Body of pancreas (tissue), 4 donors: ENCODE data around the gene PCDHGA11. TPM values are rescaled to one million over a fixed set of nuclear protein-coding genes. Genes with fewer than 3 reads are reported as not detected.

Experiments used
- ATAC-seq: fragments of 150-250 bp; one replicate; pipeline ENCODE4 v1.9.1; 2016
- DNase-seq, 4 donors: peaks; one replicate each; pipeline ENCODE4 v3.0.0-alpha.2; 2019
- H3K27ac ChIP-seq, 4 donors: fragments of 200-600 bp; sonication (generic); 1 replicate in 3 of 4; 2 replicates in 1 of 4; pipeline versions ENCODE4 v1.5.1 to v1.6.1; 2016 to 2019; ENCODE audit warnings: mild to moderate bottlenecking in 1 of 4, mixed read lengths in 1 of 4, moderate library complexity in 1 of 4
- H3K27me3 ChIP-seq, 2 donors: fragments of 200-600 bp; sonication (generic); one replicate each; pipeline ENCODE4 v1.6.0; 2016; ENCODE audit warnings: mild to moderate bottlenecking in 1 of 2
- H3K36me3 ChIP-seq, 2 donors: fragments of 200-600 bp; sonication (generic); replicated peaks in 1 of 2; 2 replicates each; pipeline ENCODE4 v1.5.1; 2016; ENCODE audit warnings: low read depth in 2 of 2; ENCODE audit not compliant: insufficient read depth in 1 of 2
- H3K4me1 ChIP-seq: fragments of 200-600 bp; sonication (generic); one replicate; pipeline ENCODE4 v1.6.0; 2016
- H3K4me3 ChIP-seq, 2 donors: fragments of 200-600 bp; sonication (generic); 1 replicate in 1 of 2; 2 replicates in 1 of 2; pipeline ENCODE4 v1.5.1; 2016 to 2019
- H3K9me3 ChIP-seq, 3 donors: fragments of 200-600 bp; sonication (generic); 1 replicate in 2 of 3; 2 replicates in 1 of 3; pipeline ENCODE4 v1.5.1; 2016
- CTCF ChIP-seq, 7 experiments: fragments of 450-650 bp in 4 of 7; fragments of 200-600 bp in 3 of 7; sonication (generic) in 3 of 7; IDR thresholded peaks; one replicate each; pipeline ENCODE4 v1.5.1; 2016 to 2019; ENCODE audit warnings: antibody characterized with exemption in 7 of 7
- POLR2A ChIP-seq, 3 donors: fragments of 450-650 bp; IDR thresholded peaks; one replicate each; pipeline ENCODE4 v1.6.1; 2016; ENCODE audit warnings: antibody characterized with exemption in 3 of 3, mild to moderate bottlenecking in 2 of 3
- WGBS, 2 donors: methylation state at CpG; one replicate each; pipeline ENCODE4 v1.1.5; 2017; 5-methylcytosine and 5-hydroxymethylcytosine counted together
- intact Hi-C: fragments of 100-400 bp; cut with DNase I; formaldehyde crosslinking; loops from one replicate; pipeline ENCODE4 v1.15.1; 2023
- total RNA-seq, 2 donors: library from RNA; depleted of rRNA; stranded (reverse); fragments of >200 nt; gene quantifications; one replicate each; pipeline ENCODE4 v1.1.0, GENCODE V29; 2016

Gene PCDHGA11
- total RNA-seq, 2 donors from 2014 or later = 4.9 to 6.9 TPM

- no peak overlapping the region for H3K4me3 ChIP-seq
- no peak overlapping the region for H3K27ac ChIP-seq
- peaks cover 0 to 67% (median 0%) of the 10 kb centered on the region in 3 donors for H3K9me3 ChIP-seq
- H3K4me1 ChIP-seq = no peaks in the 10 kb centered on the region
- H3K36me3 ChIP-seq = no peaks in the 10 kb centered on the region
- intact Hi-C loops = no loop called here
- no peaks in the 10 kb centered on the region for H3K27me3 ChIP-seq
- whole genome bisulfite sequencing, 2 donors = 80 to 98% methylated on average over 2 of the region's 2 CpGs
- TF ChIP-seq POLR2A (IDR thresholded peaks at IDR 0.05) (no peak), CTCF (IDR thresholded peaks at IDR 0.05) (no peak)
- no peak for ATAC-seq
- DNase-seq = no peak
These were observed 16.4 kb downstream of the PCDHGA11 start for GRCh38 chr5:141437221-141437620.

- Histone ChIP-seq H3K36me3 (no peaks in the 10 kb centered on the region), H3K4me1 (no peaks in the 10 kb centered on the region), H3K4me3 (no peak overlapping the region), H3K9me3 (peaks cover 0 to 44% (median 0%) of the 10 kb centered on the region in 3 donors), H3K27me3 (no peaks in the 10 kb centered on the region), H3K27ac (no peak overlapping the region)
- ATAC-seq (no peak), DNase-seq (no peak)
- WGBS, 2 donors = 61% methylated on average over 10 of the region's 10 CpGs
- intact Hi-C loops = no loop called here
- TF ChIP-seq CTCF (IDR thresholded peaks at IDR 0.05) (no peak), POLR2A (IDR thresholded peaks at IDR 0.05) (no peak)
These were observed 18.7 kb downstream of the PCDHGA11 start for GRCh38 chr5:141439411-141440141.

GRCh38 chr5:141440341-141440740, 19.5 kb downstream of the PCDHGA11 start:
- Histone ChIP-seq H3K4me3 (no peak overlapping the region), H3K36me3 (no peaks in the 10 kb centered on the region), H3K27ac (no peak overlapping the region), H3K4me1 (no peaks in the 10 kb centered on the region), H3K9me3 (peaks cover 0 to 44% (median 0%) of the 10 kb centered on the region in 3 donors), H3K27me3 (no peaks in the 10 kb centered on the region)
- TF ChIP-seq POLR2A (IDR thresholded peaks at IDR 0.05) = no peak
- no peak for TF ChIP-seq CTCF (IDR thresholded peaks at IDR 0.05)
- DNase-seq (no peak), ATAC-seq (no peak)
- WGBS, 2 donors = 91 to 92% methylated on average over 9 of the region's 9 CpGs
- intact Hi-C loops = no loop called here

- TF ChIP-seq POLR2A (IDR thresholded peaks at IDR 0.05) (no peak), CTCF (IDR thresholded peaks at IDR 0.05) (no peak)
- DNase-seq (no peak), ATAC-seq (no peak)
- Histone ChIP-seq H3K9me3 (peaks cover 0 to 37% (median 0%) of the 10 kb centered on the region in 3 donors), H3K27ac (no peak overlapping the region), H3K27me3 (no peaks in the 10 kb centered on the region), H3K4me3 (no peak overlapping the region), H3K4me1 (no peaks in the 10 kb centered on the region), H3K36me3 (no peaks in the 10 kb centered on the region)
- intact Hi-C loops = no loop called here
- 42 to 57% methylated on average over 43 to 50 of the region's 50 CpGs for WGBS, 2 donors
These were observed 20.8 kb downstream of the PCDHGA11 start for GRCh38 chr5:141441571-141442170.
